ENCODE measurements around the gene MCC. TPM values are rescaled to one million over a fixed set of nuclear protein-coding genes. Genes with fewer than 3 reads are reported as not detected.

Gene MCC
- total and polyA plus RNA-seq, 7 donors = 1.4 to 13.8 (median 4.4) TPM

GRCh38 chr5:113060408-113061025 is 427.7 kb downstream of the MCC start:
- DNase-seq = no peak
- intact Hi-C loops (cut with DNase I) = no loop called here
- 96 to 99% (median 96%) methylated on average over 4 of the region's 4 CpGs for WGBS, 3 donors

DNA sequence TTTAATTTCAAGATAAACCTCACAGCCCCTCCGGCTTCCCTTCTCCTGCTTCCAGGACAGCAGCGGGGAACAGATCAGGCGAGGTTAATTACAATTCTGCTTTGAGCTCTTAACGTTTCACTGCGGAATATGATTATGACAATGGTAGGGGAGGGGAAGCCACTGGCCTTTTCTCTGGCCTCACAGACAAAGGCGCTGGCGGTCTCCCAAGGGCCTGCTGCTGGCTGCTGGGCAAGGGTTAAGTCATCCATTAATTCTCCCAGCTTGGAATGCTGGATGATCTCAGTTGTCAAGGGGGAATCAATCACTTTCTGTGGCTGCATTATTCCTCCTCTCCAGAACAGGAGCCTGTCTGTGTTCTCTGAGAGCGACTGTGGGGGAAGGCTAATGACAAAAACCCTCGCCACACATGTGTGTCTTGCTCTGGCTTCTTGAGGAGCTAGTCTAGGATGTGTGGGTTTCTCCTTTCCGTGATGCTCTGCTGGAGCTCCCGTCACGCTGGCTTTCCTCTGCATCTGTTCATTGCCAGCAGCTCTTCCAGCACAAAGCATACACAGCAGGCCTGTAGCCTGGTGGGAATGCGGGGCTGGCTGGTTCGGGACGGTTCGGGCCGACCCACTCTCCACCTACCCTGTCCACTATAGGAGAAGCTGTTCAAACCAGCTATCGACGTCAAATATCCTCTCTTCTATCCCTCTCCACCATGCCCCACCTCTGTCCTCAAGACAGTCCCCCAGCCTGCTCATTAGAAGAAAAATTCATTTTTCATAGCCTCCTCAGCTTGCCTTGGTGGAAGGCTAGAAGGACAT is 428.8 kb downstream of the MCC start:
- peak in 1 of 2 donors; percentile 50 for DNase-seq
- Histone ChIP-seq H3K27me3 (ENCODE audit: insufficient read depth in 3 of 3, low read length in 2 of 3) (no peaks in the 10 kb centered on the region), H3K9me3 (no peaks in the 10 kb centered on the region), H3K27ac (no peak overlapping the region), H3K4me3 (no peak overlapping the region), H3K4me1 (no peaks in the 10 kb centered on the region), H3K36me3 (ENCODE audit: insufficient read depth in 1 of 2, low read depth in 1 of 2) (peaks cover 0 to 11% of the 10 kb centered on the region in 2 donors)
- peak in 1 of 4 donors; percentile 29 for ATAC-seq
- TF ChIP-seq CTCF (IDR thresholded peaks at IDR 0.05) = no peak
- intact Hi-C loops (cut with DNase I) = no loop called here
- 39 to 60% (median 42%) methylated on average over 19 of the region's 19 CpGs for WGBS, 3 donors

More at GRCh38 chr5:113060408-113061025, 427.7 kb downstream of the MCC start:
- Histone ChIP-seq H3K4me3 (no peak overlapping the region), H3K27me3 (ENCODE audit: insufficient read depth in 3 of 3, low read length in 2 of 3) (no peaks in the 10 kb centered on the region), H3K27ac (no peak overlapping the region), H3K9me3 (no peaks in the 10 kb centered on the region), H3K36me3 (ENCODE audit: insufficient read depth in 1 of 2, low read depth in 1 of 2) (peaks cover 0 to 11% of the 10 kb centered on the region in 2 donors), H3K4me1 (no peaks in the 10 kb centered on the region)
- TF ChIP-seq CTCF (IDR thresholded peaks at IDR 0.05) = no peak
- ATAC-seq = no peak

- peaks cover 0 to 9% of the 10 kb centered on the region in 2 donors for H3K36me3 ChIP-seq (ENCODE audit: insufficient read depth in 1 of 2, low read depth in 1 of 2)
- intact Hi-C loops (cut with DNase I) = no loop called here
- H3K27me3 ChIP-seq (ENCODE audit: insufficient read depth in 3 of 3, low read length in 2 of 3) = no peaks in the 10 kb centered on the region
- H3K4me1 ChIP-seq = no peaks in the 10 kb centered on the region
- H3K27ac ChIP-seq = no peak overlapping the region
- TF ChIP-seq CTCF (IDR thresholded peaks at IDR 0.05) = no peak
- WGBS, 3 donors = 57 to 70% (median 57%) methylated on average over 6 of the region's 6 CpGs
- no peak overlapping the region for H3K4me3 ChIP-seq
- no peaks in the 10 kb centered on the region for H3K9me3 ChIP-seq
- ATAC-seq (no peak), DNase-seq (no peak)
These were observed 429.5 kb downstream of the MCC start for GRCh38 chr5:113058706-113059226.

DNA sequence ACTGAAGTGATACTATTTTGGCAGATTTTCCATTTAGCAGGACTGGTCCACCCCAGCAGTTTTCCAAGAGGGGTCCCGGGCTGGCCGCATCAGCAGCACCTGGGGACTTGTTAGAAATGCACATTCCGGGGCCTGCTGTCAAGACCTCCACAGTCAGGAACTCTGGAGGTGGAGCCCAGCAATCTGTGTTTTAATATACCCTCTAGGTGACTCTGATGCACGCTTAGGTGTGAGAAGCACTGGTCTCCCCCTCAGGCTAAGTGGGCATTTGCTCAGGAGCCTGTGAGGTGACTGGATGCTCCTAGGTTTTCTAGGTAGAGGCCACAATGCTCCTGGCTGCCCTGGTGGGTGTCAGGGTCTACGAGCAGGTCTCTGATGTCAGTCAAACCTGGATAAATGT is 430.0 kb downstream of the MCC start:
- intact Hi-C loops (cut with DNase I) = no loop called here
- no peak for TF ChIP-seq CTCF (IDR thresholded peaks at IDR 0.05)
- peaks cover 0 to 9% of the 10 kb centered on the region in 2 donors for H3K36me3 ChIP-seq (ENCODE audit: insufficient read depth in 1 of 2, low read depth in 1 of 2)
- no peaks in the 10 kb centered on the region for H3K9me3 ChIP-seq
- H3K27me3 ChIP-seq (ENCODE audit: insufficient read depth in 3 of 3, low read length in 2 of 3) = no peaks in the 10 kb centered on the region
- ATAC-seq (no peak), DNase-seq (no peak)
- H3K4me3 ChIP-seq = no peak overlapping the region
- 90 to 95% (median 93%) methylated on average over 5 of the region's 5 CpGs for WGBS, 3 donors
- no peak overlapping the region for H3K27ac ChIP-seq
- no peaks in the 10 kb centered on the region for H3K4me1 ChIP-seq

Measured in psoas muscle (tissue), 8 donors.